HG02870 (cell line): ENCODE data around the gene PBX1.
"Not testable (repeated sequence)": the region's sequence is repeated elsewhere in the genome, so short reads cannot be mapped to it uniquely, and the experiment has no call there.

ENCODE experiments used
- ATAC-seq: cut with Tn5 transposase; IDR thresholded peaks from one replicate; pipeline ENCODE4 v1.9.1; 2021; ENCODE audit warnings: mild to moderate bottlenecking, moderate library complexity; ENCODE audit not compliant: unreplicated experiment

Gene PBX1

GRCh38 chr1:164637461-164638375 is 78.7 kb downstream of the PBX1 start:
- no peak for ATAC-seq

- ATAC-seq, result no peak
Measured at GRCh38 chr1:164638492-164639202, 79.7 kb downstream of the PBX1 start.

GRCh38 chr1:164640686-164641352 is 81.8 kb downstream of the PBX1 start:
- ATAC-seq, result no peak

- ATAC-seq, result no peak
Measured at GRCh38 chr1:164641353-164641730, 82.4 kb downstream of the PBX1 start.

- no peak for ATAC-seq
Measured at GRCh38 chr1:164643018-164643417, 84.0 kb downstream of the PBX1 start.

- ATAC-seq, result no peak
Measured at GRCh38 chr1:164644268-164644667, 85.3 kb downstream of the PBX1 start.

- no peak for ATAC-seq
Measured at GRCh38 chr1:164644774-164645644, 86.0 kb downstream of the PBX1 start.

GRCh38 chr1:164645921-164646320 is 86.9 kb downstream of the PBX1 start:
- no peak for ATAC-seq

- ATAC-seq, result no peak
Measured at GRCh38 chr1:164647211-164647610, 88.2 kb downstream of the PBX1 start.

- no peak for ATAC-seq
Measured at GRCh38 chr1:164648636-164649035, 89.7 kb downstream of the PBX1 start.

GRCh38 chr1:164649146-164649545 is 90.2 kb downstream of the PBX1 start:
- ATAC-seq, result no peak

GRCh38 chr1:164650531-164650930 is 91.5 kb downstream of the PBX1 start:
- no peak for ATAC-seq

- ATAC-seq, result no peak
Measured at GRCh38 chr1:164651351-164651951, 92.5 kb downstream of the PBX1 start.

- not testable (repeated sequence) for ATAC-seq
Measured at GRCh38 chr1:164652969-164653368, 94.0 kb downstream of the PBX1 start.

- ATAC-seq, result no peak
Measured at GRCh38 chr1:164653705-164654104, 94.7 kb downstream of the PBX1 start.

- ATAC-seq, result no peak
Measured at GRCh38 chr1:164654200-164654599, 95.2 kb downstream of the PBX1 start.

- no peak for ATAC-seq
Measured at GRCh38 chr1:164658864-164659263, 99.9 kb downstream of the PBX1 start.

GRCh38 chr1:164659621-164660411 is 100.8 kb downstream of the PBX1 start:
- peak; percentile 10 for ATAC-seq

GRCh38 chr1:164660412-164660772 is 101.4 kb downstream of the PBX1 start:
- peak; percentile 65 for ATAC-seq
